GM19240 (cell line): Measurements from ENCODE around the gene DYNC2I2.
A peak's percentile ranks its signal among the peaks of the same experiment; 100 is the strongest.
"Not testable (repeated sequence)": the region's sequence is repeated elsewhere in the genome, so short reads cannot be mapped to it uniquely, and the experiment has no call there.

Experiments
- DNase-seq: peaks from one replicate; pipeline ENCODE4 v3.0.0; 2011; ENCODE audit warnings: low spot score; ENCODE audit not compliant: insufficient read length

DYNC2I2 gene

GRCh38 chr9:128656416-128657343 lies at the start of gene DYNC2I2:
Gene DYNC2I2, minus strand, starts transcription at chr9:128656847. Its CDS starts 121 bp downstream, at chr9:128656726.
- DNase-seq, result peak; percentile 75

DNA sequence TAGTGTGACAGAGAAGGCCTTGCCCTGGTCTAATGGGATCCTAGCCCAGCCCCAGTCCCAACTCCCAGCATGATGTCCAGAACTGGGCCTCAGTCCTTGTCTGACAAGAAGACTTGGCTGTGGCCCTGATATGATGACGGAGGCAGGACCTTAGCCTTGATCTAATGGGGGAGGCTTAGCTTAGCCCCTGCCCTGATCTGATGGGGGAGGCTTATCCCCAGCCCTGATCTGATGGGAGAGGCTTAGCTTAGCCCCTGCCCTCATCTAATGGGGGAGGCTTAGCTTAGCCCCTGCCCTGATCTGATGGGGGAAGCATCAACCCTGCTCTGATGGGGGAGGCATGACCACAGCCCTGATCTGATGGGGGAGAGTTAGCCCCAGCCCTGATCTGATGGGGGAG lies 49.4 kb upstream of the DYNC2I2 start:
- DNase-seq, result no peak

DNA sequence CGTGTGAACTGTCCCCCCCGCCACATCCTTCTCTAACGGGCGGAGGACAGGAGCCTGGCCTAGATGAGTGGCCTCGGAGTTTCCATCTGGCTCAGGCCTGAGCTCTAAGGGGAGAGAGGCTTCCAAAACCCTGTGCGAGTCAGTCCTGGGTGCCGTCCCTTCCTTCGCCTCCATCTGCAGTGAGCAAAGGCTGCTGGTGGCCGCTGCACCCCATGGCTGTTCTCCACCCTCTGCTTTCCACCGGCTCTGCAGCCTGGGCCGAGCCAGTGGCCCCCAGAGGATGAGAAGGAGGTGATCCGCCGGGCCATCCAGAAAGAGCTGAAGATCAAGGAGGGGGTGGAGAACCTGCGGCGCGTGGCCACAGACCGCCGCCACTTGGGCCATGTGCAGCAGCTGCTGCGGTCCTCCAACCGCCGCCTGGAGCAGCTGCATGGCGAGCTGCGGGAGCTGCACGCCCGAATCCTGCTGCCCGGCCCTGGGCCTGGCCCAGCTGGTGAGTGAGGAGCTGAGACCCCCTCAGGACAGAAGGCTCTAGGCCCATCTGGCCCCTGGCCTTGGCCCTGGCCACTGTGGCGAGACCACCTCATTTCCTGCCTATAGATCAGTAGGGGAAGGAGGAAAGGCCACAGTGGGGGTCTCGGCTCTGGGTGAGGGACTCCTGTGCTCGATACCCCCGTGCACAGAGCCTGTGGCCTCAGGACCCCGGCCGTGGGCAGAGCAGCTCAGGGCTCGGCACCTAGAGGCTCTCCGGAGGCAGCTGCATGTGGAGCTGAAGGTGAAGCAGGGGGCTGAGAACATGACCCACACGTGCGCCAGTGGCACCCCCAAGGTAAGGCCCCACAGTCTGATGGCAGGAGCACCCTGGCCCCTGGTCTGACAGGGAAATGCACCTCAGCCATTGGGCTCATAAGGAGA lies 48.7 kb upstream of the DYNC2I2 start:
- DNase-seq, result no peak

- DNase-seq, result no peak
Observed at GRCh38 chr9:128704356-128704670, 47.7 kb upstream of the DYNC2I2 start.

DNA sequence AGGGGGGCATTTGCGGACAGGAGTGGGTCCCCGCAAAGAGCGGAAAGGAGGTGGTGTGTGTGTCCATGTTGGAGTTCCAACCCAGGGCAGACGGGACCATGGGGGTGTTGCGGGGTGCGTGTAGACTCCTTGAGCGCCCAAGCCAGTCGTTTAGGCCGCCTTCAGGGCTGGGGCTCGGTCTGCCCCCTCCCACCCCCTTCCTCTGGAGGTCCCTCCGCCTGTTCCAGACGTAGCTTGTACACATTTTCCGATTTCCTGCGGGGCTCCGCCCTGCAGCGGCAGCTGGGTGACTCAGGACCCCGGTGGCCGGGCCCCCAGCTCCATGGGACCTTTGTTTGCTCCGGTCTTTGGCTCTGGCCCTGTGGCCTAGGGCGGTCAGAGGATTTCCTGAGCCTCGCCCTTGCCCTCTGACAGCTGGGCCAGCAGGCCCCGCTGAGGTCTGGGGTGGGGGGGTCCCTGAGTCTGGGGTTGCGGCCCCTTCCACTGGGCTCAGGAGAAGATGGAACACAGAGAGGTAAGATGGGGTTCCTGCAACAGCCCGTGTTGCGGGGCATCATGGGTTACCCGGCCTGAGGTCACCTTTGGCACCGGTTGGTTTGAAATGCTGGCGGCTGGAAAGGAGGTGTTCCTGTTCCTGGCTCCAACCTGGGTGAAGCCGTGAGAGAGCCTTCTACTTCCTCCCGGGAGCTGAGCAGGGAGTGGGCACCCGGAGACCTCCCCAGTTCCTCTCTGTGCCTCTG lies 47.1 kb upstream of the DYNC2I2 start:
- no peak for DNase-seq

GRCh38 chr9:128702949-128703615 lies 46.4 kb upstream of the DYNC2I2 start:
- DNase-seq, result no peak

GRCh38 chr9:128702445-128702948 lies 45.9 kb upstream of the DYNC2I2 start, which contains the start of gene PKN3:
Gene PKN3, plus strand, starts transcription at chr9:128702503. Its CDS starts 413 bp downstream, at chr9:128702916.
- peak; percentile 92 for DNase-seq

GRCh38 chr9:128701227-128701854 lies 44.7 kb upstream of the DYNC2I2 start:
- no peak for DNase-seq

DNA sequence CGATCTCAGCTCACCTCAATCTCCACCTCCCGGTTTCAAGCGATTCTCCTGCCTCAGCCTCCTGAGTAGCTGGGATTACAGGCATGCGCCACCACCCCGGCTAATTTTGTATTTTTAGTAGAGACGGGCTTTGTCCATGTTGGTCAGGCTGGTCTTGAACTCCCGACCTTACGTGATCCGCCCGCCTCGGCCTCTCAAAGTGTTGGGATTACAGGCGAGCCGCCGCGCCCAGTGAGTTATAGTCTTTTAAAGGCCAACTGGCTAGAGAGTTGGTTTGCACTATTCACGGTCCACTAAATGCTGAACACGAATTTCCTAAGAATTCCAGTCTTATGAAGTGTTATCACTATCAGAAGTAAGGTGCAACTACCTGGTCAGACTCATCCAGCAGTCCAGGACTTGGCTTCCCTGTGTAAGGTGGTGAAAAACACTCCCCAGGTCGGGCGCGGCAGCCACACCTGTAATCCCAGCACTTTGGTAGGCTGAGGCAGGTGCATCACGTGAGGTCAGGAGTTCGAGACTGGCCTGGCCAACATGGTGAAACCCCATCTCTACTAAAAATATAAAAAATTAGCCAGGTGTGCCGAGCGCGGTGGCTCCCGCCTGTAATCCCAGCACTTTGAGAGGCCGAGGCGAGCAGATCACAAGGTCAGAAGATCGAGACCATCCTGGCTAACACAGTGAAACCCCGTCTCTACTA lies 42.6 kb upstream of the DYNC2I2 start:
- not testable (repeated sequence) for DNase-seq

GRCh38 chr9:128696923-128697707 lies 40.5 kb upstream of the DYNC2I2 start:
- no peak for DNase-seq

DNA sequence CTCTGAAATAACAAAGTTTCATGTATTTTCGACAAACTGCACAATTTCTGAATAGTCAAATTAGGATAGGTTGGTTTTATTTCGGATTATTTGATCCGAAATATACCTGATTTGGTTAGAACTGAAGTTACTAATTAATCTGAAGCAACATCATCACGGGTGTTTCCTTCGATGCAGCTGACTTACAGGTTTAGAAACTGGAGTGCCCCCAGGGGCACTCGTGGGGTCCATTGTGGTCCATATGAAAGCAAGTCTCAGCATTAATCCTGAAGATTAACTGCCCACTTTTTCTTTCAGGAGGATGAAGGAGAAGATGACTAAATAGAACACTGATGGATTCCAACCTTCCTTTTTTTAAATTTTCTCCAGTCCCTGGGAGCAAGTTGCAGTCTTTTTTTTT lies 37.7 kb upstream of the DYNC2I2 start:
- no peak for DNase-seq

DNA sequence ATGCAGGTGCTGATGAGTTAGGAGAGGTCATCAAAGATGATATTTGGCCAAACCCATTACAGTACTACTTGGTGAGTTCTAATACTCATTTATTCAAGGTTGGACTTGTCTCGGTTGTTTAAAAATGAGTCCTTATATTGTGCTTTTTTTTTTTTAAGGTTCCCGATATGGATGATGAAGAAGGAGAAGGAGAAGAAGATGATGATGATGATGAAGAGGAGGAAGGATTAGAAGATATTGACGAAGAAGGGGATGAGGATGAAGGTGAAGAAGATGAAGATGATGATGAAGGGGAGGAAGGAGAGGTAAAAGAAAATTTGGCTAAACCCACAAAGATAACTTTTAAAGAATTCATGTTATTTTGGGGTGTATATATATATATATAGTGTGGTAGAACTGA lies 37.1 kb upstream of the DYNC2I2 start:
- not testable (repeated sequence) for DNase-seq

DNA sequence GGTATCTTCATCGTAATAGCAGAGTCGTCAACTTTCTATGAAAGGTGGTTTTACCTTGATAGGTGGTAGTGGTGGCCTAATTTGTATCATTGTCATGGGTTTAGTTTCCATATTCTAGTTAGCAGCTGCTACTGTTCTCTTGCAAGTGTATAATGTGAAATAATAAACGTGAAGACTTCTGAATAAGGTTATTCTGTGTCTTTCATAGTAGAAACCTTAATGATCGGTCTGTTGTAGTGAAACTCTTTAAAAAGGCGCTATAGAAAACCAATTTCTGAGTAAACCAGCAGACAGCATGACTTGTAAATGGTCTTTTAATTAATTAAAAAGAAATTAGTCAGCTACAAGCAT lies 34.0 kb upstream of the DYNC2I2 start:
- DNase-seq, result no peak

- DNase-seq, result no peak
Observed at GRCh38 chr9:128689820-128690683, 33.4 kb upstream of the DYNC2I2 start.

GRCh38 chr9:128689293-128689774 lies 32.7 kb upstream of the DYNC2I2 start:
- no peak for DNase-seq

DNA sequence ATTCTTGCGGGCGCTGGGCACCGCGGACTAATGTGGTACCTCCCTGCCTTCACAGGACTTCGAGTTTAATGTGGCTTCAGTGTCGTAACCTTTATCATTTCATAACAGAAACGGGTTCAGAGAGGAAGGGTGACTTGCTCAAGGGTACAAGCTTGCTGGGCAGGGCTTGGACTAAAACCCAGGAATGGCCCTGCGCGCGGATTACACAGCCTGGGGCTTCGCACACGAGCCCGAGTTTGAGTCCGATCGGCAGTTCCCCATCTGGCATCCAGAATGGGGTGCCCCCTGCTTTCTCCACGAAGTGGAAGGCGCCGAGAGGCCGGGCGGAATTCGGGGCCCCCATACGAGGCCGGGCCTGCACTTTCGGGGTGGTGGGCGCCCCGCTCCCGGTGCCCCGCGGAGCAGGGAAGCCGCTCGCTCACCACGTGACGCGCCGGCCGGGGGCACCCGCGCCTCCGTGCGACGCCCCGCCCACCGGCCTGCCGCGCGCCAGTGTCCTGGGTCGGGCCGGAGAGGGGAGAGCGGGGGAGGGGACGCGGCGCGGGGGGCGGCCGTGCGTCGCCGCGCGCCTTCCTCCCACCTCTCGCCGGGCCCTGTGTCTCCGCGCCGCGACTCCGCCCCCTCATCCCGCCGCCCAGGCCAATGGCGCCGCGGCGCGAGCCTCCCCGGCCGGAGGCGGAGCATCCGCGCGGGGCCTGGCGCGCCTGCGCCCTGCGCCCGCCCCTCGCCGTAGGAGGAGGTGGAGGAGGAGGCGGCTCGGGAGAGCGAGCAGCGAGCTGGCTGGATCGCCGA lies 32.0 kb upstream of the DYNC2I2 start, which contains the start of gene SET:
Gene SET (plus strand): TSS at position 722 of the 792 bp plus-strand sequence. CDS start 361 bp downstream, outside the sequence.
- peak; percentile 96 for DNase-seq

GRCh38 chr9:128687453-128687852 lies 30.8 kb upstream of the DYNC2I2 start:
- no peak for DNase-seq
